GM12801 (cell line): ENCODE results near the gene MYO1E.

Source experiments
- CTCF ChIP-seq: IDR thresholded peaks from one replicate; pipeline ENCODE4 v1.5.1; 2011; ENCODE audit warnings: control low read depth; ENCODE audit not compliant: insufficient read length; ENCODE audit errors: extremely low read depth

MYO1E gene

GRCh38 chr15:59152694-59153450 lies 219.8 kb downstream of the MYO1E start:
- TF ChIP-seq CTCF = no peak

- TF ChIP-seq CTCF = no peak
Observed at GRCh38 chr15:59150185-59150584, 222.5 kb downstream of the MYO1E start.

GRCh38 chr15:59148153-59148833 lies 224.4 kb downstream of the MYO1E start:
- no peak for TF ChIP-seq CTCF

GRCh38 chr15:59147666-59148065 lies 225.0 kb downstream of the MYO1E start:
- TF ChIP-seq CTCF = no peak

GRCh38 chr15:59143281-59143680 lies 229.4 kb downstream of the MYO1E start:
- TF ChIP-seq CTCF = no peak

- no peak for TF ChIP-seq CTCF
Observed at GRCh38 chr15:59140422-59141226, 232.0 kb downstream of the MYO1E start.

- peak; percentile 63 for TF ChIP-seq CTCF
Observed at GRCh38 chr15:59138243-59138642, 234.4 kb downstream of the MYO1E start.
